Stimulated activated CD4-positive, alpha-beta T cell treated with anti-CD3 and anti-CD28 coated beads, Interleukin-12 subunit alpha, Interleukin-12 subunit beta, amount 100 ng/mL, for 4 hours (primary cell): ENCODE results near the gene HNF1B.

ENCODE experiments used
- DNase-seq: peaks from one replicate; pipeline ENCODE4 v3.0.0-alpha.2; 2020

HNF1B gene

DNA sequence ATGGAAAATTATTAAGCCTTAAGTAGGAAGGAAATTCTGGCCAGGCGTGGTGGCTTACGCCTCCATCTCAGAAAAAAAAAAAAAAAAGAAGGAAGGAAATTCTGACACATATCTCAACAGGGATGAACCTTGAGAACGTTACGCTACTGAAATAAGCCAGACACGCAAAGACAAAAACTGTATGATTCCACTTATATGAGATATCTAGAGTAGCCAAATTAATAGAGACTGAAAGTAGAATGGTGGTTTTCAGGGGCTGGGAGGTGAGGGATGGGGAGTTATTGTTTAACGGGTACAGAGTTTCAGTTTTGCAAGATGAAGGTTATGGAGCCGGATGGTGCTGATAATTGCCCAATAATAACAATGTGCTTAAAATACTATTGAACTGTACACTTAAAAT, 16.2 kb upstream of the HNF1B start:
- DNase-seq = no peak

- DNase-seq = no peak
These were observed 14.3 kb upstream of the HNF1B start for GRCh38 chr17:37759014-37759637.

GRCh38 chr17:37756051-37756450, 11.2 kb upstream of the HNF1B start:
- no peak for DNase-seq

- no peak for DNase-seq
These were observed 10.6 kb upstream of the HNF1B start for GRCh38 chr17:37755455-37755854.

DNA sequence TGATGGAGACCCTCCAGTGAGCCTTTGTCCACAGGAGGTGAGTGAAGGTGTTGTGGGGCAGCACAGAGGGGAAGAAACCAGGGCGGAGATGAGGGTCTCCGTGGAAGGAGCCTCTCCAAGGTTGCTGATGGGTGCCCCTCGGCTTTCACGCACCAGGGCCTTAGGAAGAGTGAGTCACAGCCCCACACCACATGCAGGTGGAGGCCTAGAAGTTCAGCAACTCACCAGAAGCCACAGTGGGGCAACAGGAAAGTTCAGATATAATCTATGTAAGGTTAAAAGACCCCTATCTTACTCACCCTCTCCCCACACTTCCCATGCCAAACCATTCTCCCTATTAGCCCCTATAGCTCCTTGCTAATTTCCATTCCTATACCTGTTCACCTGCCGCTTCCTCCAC, 9.5 kb upstream of the HNF1B start:
- DNase-seq = no peak

- no peak for DNase-seq
These were observed 7.6 kb upstream of the HNF1B start for GRCh38 chr17:37752482-37752881.

- no peak for DNase-seq
These were observed 6.1 kb upstream of the HNF1B start for GRCh38 chr17:37750768-37751475.

GRCh38 chr17:37750292-37750691, 5.4 kb upstream of the HNF1B start:
- DNase-seq = no peak

DNA sequence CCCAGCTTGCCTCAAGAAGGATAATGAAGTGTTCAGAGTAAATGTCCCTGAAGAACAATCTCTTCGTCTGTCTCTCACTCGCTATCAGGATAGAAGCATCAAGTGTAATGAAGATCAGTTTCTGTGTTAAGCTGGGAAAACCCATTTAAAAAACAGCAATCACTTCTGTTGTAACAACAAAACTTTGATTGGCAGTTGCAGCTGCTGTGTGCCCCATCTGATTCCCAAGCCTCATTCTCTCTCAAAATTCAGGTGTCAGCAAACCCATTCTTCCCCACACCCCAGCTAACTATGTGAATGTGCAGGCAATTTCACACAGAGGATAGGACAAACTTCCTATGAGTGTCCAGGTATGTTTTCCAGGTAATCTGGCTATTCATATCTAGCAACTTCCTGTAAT, 2.4 kb upstream of the HNF1B start:
- no peak for DNase-seq

DNA sequence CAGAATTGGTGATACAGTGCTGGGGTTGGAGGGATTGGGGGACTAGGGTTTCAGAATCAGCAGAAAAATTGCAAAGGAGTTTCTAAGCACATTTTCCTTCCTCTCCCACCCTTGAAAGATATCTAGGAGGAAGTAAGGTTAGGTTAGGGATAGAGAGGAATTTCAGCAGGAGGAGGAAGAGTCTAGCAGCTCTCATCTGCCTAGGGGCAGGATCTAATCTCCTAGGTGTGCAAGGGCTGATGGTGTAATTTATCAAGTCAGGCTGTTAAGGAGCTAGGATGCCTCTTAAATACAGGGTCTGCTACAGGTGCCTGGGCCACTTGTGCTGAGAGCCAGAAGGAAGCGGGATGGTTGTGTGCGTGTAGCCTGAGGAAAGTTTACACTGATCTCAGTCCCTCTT, 1.8 kb upstream of the HNF1B start:
- no peak for DNase-seq

- DNase-seq = no peak
These were observed 1.1 kb upstream of the HNF1B start for GRCh38 chr17:37745801-37746426.

- DNase-seq = no peak
These were observed 279 bp downstream of the HNF1B start for GRCh38 chr17:37744633-37744927.

GRCh38 chr17:37743875-37744632, 805 bp downstream of the HNF1B start:
- no peak for DNase-seq

DNA sequence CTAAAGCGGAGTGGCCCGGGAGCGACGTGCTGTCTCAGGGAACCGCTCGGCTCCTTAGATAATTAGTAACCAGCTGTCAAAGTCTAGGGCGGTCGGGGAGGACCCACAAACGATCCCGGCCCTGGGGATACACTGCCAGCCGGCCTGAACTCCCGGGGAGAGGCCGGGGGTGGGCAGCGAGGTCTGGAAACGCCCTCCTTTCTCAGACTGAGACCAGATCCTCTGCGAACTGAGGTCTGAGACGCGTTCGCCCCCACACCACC, 1.3 kb downstream of the HNF1B start:
- DNase-seq = no peak

GRCh38 chr17:37742762-37743611, 1.9 kb downstream of the HNF1B start:
- no peak for DNase-seq

DNA sequence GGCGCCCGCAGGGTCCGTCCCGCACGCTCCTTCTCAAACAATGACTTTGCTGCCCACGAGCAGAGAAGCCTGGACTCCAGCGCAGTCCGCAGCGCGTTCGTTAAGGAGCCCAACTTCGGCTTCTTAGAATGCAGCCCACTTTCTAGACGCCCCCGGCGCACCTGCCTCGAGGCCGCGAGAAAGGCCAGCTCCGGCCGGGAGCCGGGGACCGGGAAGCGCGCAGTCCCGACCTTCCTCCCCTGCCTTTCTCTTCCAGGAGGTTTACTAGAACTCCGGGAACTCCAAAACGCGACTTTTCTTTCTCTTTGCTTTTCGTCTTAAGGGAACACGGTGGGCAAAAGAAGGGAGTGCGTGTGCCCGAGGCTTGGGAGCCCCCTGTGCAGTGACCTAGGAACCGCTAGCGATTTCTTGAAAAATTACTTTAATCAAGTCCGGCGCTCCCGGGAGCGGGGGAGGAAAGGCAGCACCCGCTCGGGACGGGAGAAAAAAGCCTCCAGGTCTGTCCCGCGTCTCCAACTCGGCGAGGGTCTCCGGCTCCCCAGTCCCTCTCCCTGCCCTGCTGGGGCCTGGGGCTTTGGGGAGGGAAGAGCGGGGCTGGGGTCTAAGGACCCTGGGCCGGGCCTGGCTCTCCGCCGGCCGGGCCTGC, 2.6 kb downstream of the HNF1B start:
- DNase-seq = no peak

- DNase-seq = no peak
These were observed 3.3 kb downstream of the HNF1B start for GRCh38 chr17:37741341-37742115.

DNA sequence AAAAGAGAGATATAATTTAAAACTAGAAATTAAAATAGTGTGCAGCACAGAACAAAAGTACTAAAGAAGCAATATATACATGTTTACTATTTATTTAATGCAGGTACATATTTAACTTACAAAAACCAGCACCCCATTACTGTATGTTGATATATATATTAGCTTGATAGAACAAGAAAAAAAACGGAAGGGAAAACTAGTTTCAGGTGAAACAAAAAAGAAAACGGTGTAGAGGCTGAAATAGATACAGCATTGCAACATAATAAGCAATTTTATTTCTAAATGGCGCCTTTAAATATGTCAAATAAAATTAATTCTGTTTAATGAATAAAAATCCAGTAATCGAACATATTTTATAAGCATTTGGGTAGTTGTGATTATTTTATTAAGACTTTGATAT, 3.9 kb downstream of the HNF1B start:
- no peak for DNase-seq

- DNase-seq = no peak
These were observed 6.9 kb downstream of the HNF1B start for GRCh38 chr17:37737971-37738370.

DNA sequence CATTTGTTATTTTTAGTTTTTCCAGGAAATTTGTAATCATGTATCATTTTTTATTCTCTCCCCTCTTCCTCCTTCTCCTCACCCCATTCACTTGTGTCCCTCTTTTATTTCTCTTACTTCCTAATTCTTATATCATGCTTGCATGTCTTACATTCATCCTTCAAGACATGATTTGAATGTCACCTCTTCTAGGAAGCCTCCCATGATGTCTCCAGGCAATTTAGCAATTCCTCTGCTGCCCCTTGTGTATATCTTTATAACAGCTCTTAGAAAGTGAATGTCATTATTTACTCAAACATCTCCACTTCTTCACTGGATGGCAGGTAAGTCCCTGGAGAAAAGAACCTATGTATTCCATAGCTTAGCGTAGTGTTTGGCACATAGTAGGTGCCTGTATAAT, 7.8 kb downstream of the HNF1B start:
- DNase-seq = no peak

DNA sequence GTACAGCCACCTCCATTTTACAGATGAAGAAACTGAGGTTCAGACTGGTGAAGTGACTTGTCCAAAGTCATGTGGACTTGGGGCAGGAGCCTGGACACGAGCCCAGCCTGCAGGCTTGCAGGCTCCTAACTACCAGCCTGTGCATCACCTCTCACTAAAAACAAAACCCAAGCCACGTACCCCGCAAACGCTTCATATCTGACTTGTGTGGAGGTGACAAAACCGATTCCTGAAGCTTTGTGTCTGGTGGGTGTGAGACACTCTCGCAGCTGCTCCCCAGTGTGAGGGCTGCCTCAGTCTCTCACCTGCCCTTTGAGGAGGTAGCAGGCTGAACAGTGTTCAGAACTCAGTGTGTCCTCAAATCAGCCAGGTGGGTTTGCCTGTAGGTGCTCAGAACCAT, 8.4 kb downstream of the HNF1B start:
- no peak for DNase-seq

- no peak for DNase-seq
These were observed 9.7 kb downstream of the HNF1B start for GRCh38 chr17:37735165-37735564.
